OCI-M1 (cell line): ENCODE results near the gene HMBS.
A peak's percentile ranks its signal among the peaks of the same experiment; 100 is the strongest.
"Not testable (repeated sequence)": the region's sequence is repeated elsewhere in the genome, so short reads cannot be mapped to it uniquely, and the experiment has no call there.

Experiments
- DNase-seq: peaks from one replicate; lab custom pipeline; 2025; lab: John Stamatoyannopoulos, UW

HMBS gene

DNA sequence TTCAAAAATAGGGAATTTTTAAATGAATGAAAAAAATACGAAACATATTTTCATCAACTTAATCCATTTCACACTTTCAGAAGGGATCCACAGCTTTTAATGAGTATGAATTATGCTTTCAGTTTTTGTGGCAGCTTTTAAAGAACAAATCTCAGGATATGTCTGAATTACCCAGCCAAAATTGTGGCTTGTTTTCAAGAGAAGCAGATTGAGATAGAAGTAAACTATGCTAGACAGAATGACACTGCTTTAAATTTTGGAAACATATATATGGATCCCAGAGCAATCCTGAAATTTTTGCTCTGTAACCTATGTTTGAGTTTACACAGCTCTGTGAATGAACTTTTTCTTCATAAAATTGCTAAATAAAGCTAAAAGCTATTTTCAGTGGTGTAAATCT, 34.3 kb downstream of the HMBS start:
- no peak for DNase-seq

DNA sequence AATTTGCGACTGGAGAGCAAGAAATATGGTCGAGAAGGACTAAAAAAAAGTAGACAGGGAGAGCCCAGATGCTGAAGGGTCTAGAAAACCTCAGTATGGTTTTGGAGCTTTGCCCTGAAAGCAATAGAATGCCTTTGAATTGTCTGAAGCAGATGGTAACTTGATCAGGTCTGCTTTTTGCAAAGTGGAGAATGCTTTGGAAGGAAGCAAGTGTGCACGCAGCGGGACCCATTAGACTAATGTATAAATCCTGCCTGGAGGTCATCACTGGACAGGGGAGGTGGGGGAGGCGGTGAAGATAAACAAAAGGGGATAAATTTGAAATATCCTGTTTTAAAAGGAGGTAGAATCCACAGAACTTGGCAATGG, 35.9 kb downstream of the HMBS start:
- peak; percentile 72 for DNase-seq

DNA sequence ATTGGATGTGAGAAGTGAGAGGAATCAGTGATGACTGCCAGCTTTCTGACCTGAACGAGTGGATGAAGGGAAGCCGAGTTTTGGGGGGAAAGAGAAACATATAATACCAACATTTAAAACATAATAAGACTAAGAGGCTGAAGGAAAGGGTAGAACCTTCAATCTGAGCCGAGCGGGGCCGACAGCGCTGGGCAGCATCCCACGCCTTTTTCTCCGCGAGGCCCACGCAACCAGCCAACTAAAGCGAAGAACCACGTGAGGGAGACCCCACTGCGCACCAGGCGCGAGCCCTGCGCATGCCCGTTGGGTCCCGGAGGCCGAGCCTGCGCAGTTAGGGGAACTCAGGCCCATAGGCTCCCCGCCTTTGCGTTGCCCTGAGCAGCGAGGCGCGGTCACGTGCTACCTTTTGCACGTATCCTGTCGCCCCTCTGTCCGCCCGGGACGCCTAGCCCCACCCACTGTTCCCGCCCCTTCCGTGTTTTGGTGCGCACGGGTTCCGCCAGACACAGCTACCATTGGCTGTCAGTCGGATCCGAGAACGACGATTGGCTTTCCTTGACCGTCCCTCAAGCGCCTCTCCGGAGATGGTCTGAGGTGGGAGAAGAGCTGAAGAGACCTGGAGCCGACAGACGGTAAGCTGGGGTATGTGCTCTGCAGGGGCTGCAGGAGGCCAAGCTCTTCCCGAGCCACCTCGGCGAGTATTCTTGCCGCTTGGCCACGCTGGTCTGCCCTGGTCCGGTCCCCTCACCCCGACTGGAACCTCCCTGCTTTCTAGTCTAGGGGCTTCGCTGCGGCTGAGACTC, 36.5 kb downstream of the HMBS start, which contains the start of gene HINFP:
HINFP (plus strand) TSS at position 573 of the 803 bp plus-strand sequence. CDS start 5,365 bp downstream, outside the sequence.
- peak; percentile 100 for DNase-seq

DNA sequence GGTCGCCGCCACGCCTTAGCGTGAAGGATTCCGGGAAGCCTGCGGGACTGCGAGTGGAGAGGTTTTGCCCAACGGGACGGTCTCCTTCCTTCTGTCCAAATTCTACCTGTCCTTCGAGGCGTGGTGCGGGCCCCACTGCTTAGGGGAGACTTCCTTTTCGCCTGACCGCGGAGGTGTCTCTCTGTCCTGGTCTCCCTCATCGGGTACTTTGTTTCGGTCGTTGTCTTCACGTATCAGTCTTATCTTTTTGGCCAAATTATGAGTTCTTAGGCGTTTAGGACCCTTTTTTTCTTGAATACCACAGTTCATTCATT, 37.1 kb downstream of the HMBS start:
- peak; percentile 63 for DNase-seq

DNA sequence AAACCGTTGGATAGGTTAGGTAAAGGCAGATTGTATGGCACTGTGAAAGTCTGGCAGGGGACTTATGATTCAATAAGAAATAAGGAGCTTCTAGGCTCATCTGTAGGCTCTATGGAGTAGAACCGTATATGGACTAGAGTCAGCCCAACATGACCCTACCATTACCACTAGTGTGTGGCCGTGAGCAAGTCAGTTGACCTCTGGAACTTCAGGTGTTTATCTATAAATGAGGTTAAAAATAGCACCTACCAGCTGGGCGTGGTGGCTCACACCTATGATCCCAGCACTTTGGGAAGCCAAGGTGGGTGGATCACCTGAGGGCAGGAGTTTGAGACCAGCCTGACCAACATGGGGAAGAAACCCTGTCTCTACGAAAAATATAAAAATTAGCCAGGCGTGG, 41.1 kb downstream of the HMBS start:
- DNase-seq = no peak

DNA sequence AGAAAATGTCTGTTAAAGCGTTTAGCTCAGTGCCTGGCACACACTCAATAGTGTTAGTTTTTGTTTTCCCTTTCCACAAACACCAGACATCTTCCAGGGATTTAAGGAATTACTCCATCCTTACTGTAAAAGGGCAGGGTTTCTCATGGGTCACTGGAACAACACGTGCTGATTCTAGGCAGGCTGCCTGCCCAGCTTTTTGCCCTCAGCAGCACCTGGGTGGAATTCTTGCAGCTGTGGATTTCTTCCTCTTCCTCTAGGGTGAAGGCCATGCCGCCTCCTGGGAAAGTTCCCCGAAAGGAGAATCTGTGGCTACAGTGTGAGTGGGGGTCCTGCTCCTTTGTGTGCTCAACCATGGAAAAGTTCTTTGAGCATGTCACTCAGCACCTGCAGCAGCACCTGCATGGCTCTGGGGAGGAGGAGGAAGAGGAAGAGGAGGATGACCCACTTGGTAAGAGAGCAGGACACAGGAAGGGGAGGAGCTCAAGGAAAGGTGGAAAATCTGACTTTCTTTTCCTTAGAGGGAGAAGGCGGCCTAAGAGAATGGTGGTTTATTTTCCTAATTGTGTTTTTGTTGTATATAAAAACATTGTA, 42.1 kb downstream of the HMBS start:
- DNase-seq = no peak

DNA sequence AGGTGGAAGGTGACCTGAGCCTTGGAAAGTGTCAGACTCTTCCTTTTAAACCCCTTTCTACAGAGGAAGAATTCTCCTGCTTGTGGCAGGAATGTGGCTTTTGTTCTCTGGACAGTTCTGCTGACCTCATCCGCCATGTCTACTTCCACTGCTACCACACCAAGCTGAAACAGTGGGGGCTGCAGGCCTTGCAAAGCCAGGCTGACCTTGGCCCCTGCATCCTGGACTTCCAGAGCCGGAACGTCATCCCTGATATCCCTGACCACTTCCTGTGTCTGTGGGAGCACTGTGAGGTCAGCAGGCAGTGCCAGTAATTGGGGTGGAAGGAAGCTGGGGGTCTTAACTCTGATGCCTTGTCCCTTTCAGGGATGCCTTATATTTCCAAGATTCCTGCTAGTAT, 46.0 kb downstream of the HMBS start:
- DNase-seq = no peak

DNA sequence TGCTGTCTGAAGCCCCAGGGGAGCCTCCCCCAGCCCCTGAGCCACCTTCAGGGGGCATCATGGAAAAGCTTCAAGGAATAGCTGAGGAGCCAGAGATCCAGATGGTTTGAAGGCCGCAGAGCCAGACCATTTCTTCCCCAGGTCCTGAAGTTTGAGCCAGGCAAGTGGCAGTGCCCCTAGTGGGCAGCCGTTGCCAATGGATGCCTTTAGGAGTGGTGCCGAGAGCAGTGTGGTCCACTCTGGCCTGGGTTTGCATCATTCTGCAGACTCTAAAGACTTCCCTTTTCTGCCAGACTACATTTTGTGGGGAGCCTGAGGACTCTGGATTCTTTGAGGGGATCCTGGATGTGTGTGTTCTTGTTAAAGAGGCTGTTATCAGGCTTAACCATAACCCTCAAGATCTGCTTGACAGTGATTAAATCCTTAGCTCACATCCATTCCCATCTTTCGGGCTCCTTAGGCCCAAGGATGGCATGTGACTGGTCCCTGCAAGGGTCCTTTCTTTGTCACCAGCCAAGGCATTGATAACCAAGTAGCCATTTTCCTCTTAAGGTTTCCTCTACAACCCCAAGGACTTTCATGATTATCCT, 49.8 kb downstream of the HMBS start:
- DNase-seq = peak; percentile 61

DNA sequence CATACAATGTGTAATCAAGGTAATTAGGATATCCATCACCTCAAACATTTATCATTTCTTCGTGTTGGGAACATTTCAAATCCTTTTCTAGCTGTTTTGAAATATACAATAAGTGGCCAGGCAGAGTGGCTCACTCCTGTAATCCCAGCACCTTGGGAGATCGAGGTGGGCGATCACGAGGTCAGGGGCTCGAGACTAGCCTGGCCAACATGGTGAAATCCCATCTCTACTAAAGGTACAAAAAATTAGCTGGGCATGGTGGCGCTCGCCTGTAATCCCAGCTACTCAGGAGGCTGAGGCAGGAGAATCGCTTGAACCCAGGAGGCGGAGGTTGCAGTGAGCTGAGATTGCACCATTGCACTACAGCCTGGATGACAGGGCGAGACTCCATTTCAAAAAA, 54.6 kb downstream of the HMBS start:
- DNase-seq = not testable (repeated sequence)
